Mucosa of descending colon (tissue), 3 donors: ENCODE results near the gene PKD2. TPM values are rescaled to one million over a fixed set of nuclear protein-coding genes. Genes with fewer than 3 reads are reported as not detected.
A peak's percentile ranks its signal among the peaks of the same experiment; 100 is the strongest.

ENCODE experiments used
- ATAC-seq: fragments of 200-7000 bp; cut with Tn5 transposase; one replicate; pipeline ENCODE4 v1.9.1; 2020; ENCODE audit warnings: mild to moderate bottlenecking, moderate library complexity
- DNase-seq, 3 donors: peaks; one replicate each; pipeline ENCODE4 v3.0.0-alpha.2; 2020
- H3K36me3 ChIP-seq: fragments of 200-600 bp; one replicate; pipeline ENCODE4 v1.8.0; 2021; ENCODE audit warnings: low read depth, mild to moderate bottlenecking
- H3K4me1 ChIP-seq: fragments of 200-600 bp; one replicate; pipeline ENCODE4 v1.8.0; 2021; ENCODE audit warnings: low read depth, mild to moderate bottlenecking
- H3K4me3 ChIP-seq: fragments of 200-600 bp; one replicate; pipeline ENCODE4 v1.8.0; 2021; ENCODE audit warnings: mild to moderate bottlenecking
- H3K9me3 ChIP-seq: fragments of 200-600 bp; one replicate; pipeline ENCODE4 v1.8.0; 2021; ENCODE audit warnings: mild to moderate bottlenecking
- CTCF ChIP-seq: fragments of 200-600 bp; IDR thresholded peaks from one replicate; pipeline ENCODE4 v1.8.0; 2022; ENCODE audit warnings: antibody characterized with exemption, mild to moderate bottlenecking
- intact Hi-C, 2 donors: fragments of 100-400 bp; cut with DNase I in 1 of 2; cut with micrococcal nuclease in 1 of 2; formaldehyde crosslinking; loops; one replicate each; pipeline versions ENCODE4 v1.11.0 to v1.11.1; 2022; cut with DNase I, micrococcal nuclease
- long read RNA-seq, 2 donors: library from polyadenylated mRNA; unstranded; transcript quantifications; one replicate each; pipeline ENCODE4 v2.0.0, GENCODE V29; 2019 to 2021
- total RNA-seq, 3 donors: library from RNA; stranded (reverse); fragmentation: NEBNext Ultra II Directional in 2 of 3; extraction: Animal tissue kit (Norgen Biotek cat#: 25700) in 2 of 3; gene quantifications; one replicate each; pipeline versions ENCODE4 v1.2.1 to v1.2.4, GENCODE V29; 2021 to 2023
- donor health status: DM: no; HTN: no; CAD: no; lungs with moderate emphysema.
- donor health status: DM: no; HTN: no; CAD: no.
- donor health status: DM: no; HTN: yes; CAD: no.

Gene PKD2
- 10 to 100 TPM in 1 of 3 donors, 1 to 10 TPM in 2; 7.0 to 53.3 (median 7.4) TPM for total RNA-seq
- long read RNA-seq, donor 1, full-length matches to known transcripts: 20 of 36 reads
- long read RNA-seq, donor 1, partial matches to known transcripts: 7 of 36 reads
- long read RNA-seq, donor 1, other reads (novel, unspliced or antisense): 9 of 36 reads
- long read RNA-seq, donor 2, partial matches to known transcripts: 0 of 4 reads
- long read RNA-seq, donor 2, other reads (novel, unspliced or antisense): 4 of 4 reads

- DNase-seq (peak; percentile 85 to 92 (median 87)), ATAC-seq (peak; percentile 97)
- no peaks in the 10 kb centered on the region for H3K36me3 ChIP-seq
- peaks cover 6% of the 10 kb centered on the region for H3K4me1 ChIP-seq
- H3K9me3 ChIP-seq: no peaks in the 10 kb centered on the region
- no peak for TF ChIP-seq CTCF
- peak within 1 kb of the TSS; percentile 73 for H3K4me3 ChIP-seq
- intact Hi-C loops: no loop called here
Measured at GRCh38 chr4:88007304-88008121, at the start of gene PKD2. PKD2 (plus strand) TSS chr4:88007635; CDS start chr4:88007734, 99 bp downstream.

GRCh38 chr4:87961993-87962392 is 45.4 kb upstream of the PKD2 start:
- no peaks in the 10 kb centered on the region for H3K36me3 ChIP-seq
- no peak for ATAC-seq

GRCh38 chr4:87962398-87963146 is 44.9 kb upstream of the PKD2 start:
- no peak for DNase-seq

More at GRCh38 chr4:87961993-87962392, 45.4 kb upstream of the PKD2 start:
- no peak for TF ChIP-seq CTCF
- Histone ChIP-seq H3K9me3 (no peaks in the 10 kb centered on the region), H3K4me3 (no peak overlapping the region), H3K4me1 (no peaks in the 10 kb centered on the region)
- DNase-seq: no peak
- intact Hi-C loops: no loop called here

GRCh38 chr4:87965501-87965975 is 41.9 kb upstream of the PKD2 start:
- ATAC-seq (no peak), DNase-seq (no peak)
- Histone ChIP-seq H3K9me3 (no peaks in the 10 kb centered on the region), H3K4me1 (no peaks in the 10 kb centered on the region), H3K4me3 (no peak overlapping the region), H3K36me3 (no peaks in the 10 kb centered on the region)
- intact Hi-C loops: no loop called here
- no peak for TF ChIP-seq CTCF

More at GRCh38 chr4:87962398-87963146, 44.9 kb upstream of the PKD2 start:
- no peak for TF ChIP-seq CTCF
- no peak overlapping the region for H3K4me3 ChIP-seq
- H3K36me3 ChIP-seq: no peaks in the 10 kb centered on the region
- intact Hi-C loops: no loop called here
- ATAC-seq: no peak
- H3K4me1 ChIP-seq: no peaks in the 10 kb centered on the region
- H3K9me3 ChIP-seq: no peaks in the 10 kb centered on the region

GRCh38 chr4:87966095-87966496 is 41.3 kb upstream of the PKD2 start:
- no peak for TF ChIP-seq CTCF
- Histone ChIP-seq H3K4me3 (no peak overlapping the region), H3K4me1 (no peaks in the 10 kb centered on the region), H3K9me3 (no peaks in the 10 kb centered on the region), H3K36me3 (no peaks in the 10 kb centered on the region)
- intact Hi-C loops: no loop called here
- DNase-seq: no peak
- no peak for ATAC-seq
